SK-N-SH treated with all-trans-retinoic acid at 6 μM for 48 hours (cell line): ENCODE measurements around the gene ZNF581.

Source experiments
- ARNTL ChIP-seq: fragments of 450-650 bp; formaldehyde crosslinking; IDR thresholded peaks from 2 replicates; pipeline ENCODE4 v1.5.0; 2020; ENCODE audit warnings: low read depth, mild to moderate bottlenecking, moderate library complexity, borderline replicate concordance
- CSDC2 ChIP-seq: fragments of 250-450 bp; sonication (Bioruptor Pico); IDR thresholded peaks from 2 replicates; pipeline ENCODE4 v1.5.0; 2020; ENCODE audit warnings: mild to moderate bottlenecking, moderate library complexity
- CSRNP3 ChIP-seq: fragments of 250-450 bp; sonication (Bioruptor Pico); IDR thresholded peaks from 2 replicates; pipeline ENCODE4 v1.5.1; 2021; ENCODE audit warnings: mild to moderate bottlenecking, moderate library complexity
- ISL1 ChIP-seq: fragments of 250-450 bp; sonication (Bioruptor Pico); IDR thresholded peaks from 2 replicates; pipeline ENCODE4 v2.1.2; 2022; ENCODE audit warnings: mild to moderate bottlenecking, moderate library complexity
- OSR1 ChIP-seq: fragments of 250-450 bp; sonication (Bioruptor Pico); IDR thresholded peaks from 2 replicates; pipeline ENCODE4 v1.8.0; 2022; ENCODE audit warnings: moderate library complexity, mild to moderate bottlenecking, inconsistent platforms
- PATZ1 ChIP-seq: fragments of 250-450 bp; sonication (Bioruptor Pico); IDR thresholded peaks from 2 replicates; pipeline ENCODE4 v1.8.0; 2020; ENCODE audit warnings: mild to moderate bottlenecking, moderate library complexity, borderline replicate concordance
- POU6F1 ChIP-seq: fragments of 250-450 bp; sonication (Bioruptor Pico); IDR thresholded peaks from 2 replicates; pipeline ENCODE4 v1.8.0; 2021; ENCODE audit warnings: low read depth, mild to moderate bottlenecking, moderate library complexity, borderline replicate concordance
- PPARA ChIP-seq: fragments of 250-450 bp; sonication (Bioruptor Pico); IDR thresholded peaks from 2 replicates; pipeline ENCODE4 v1.5.0; 2020; ENCODE audit warnings: mild to moderate bottlenecking, borderline replicate concordance
- TSHZ2 ChIP-seq: fragments of 250-450 bp; sonication (Bioruptor Pico); IDR thresholded peaks from 2 replicates; pipeline ENCODE4 v1.5.0; 2020; ENCODE audit warnings: mild to moderate bottlenecking, moderate library complexity
- ZC3H10 ChIP-seq: fragments of 250-450 bp; sonication (Bioruptor Pico); IDR thresholded peaks from 2 replicates; pipeline ENCODE4 v1.5.1; 2021; ENCODE audit warnings: mild to moderate bottlenecking, moderate library complexity

- no peak for TF ChIP-seq OSR1
- TF ChIP-seq TSHZ2 (CRISPR knock-in tag): no peak
- no peak for TF ChIP-seq CSDC2
- TF ChIP-seq PPARA (CRISPR knock-in tag): no peak
- TF ChIP-seq ARNTL (CRISPR knock-in tag): no peak
- no peak for TF ChIP-seq CSRNP3 (CRISPR knock-in tag)
- TF ChIP-seq PATZ1 (CRISPR knock-in tag): no peak
- no peak for TF ChIP-seq ISL1 (CRISPR knock-in tag)
- no peak for TF ChIP-seq ZC3H10
- no peak for TF ChIP-seq POU6F1 (CRISPR knock-in tag)
Measured at GRCh38 chr19:55644842-55645511, 1.5 kb downstream of the ZNF581 start.
